Measurements from ENCODE around the gene ACCS. TPM values are rescaled to one million over a fixed set of nuclear protein-coding genes. Genes with fewer than 3 reads are reported as not detected.

The ACCS gene
- total RNA-seq, 1 donor from 2014 or later: 38.8 TPM

DNA sequence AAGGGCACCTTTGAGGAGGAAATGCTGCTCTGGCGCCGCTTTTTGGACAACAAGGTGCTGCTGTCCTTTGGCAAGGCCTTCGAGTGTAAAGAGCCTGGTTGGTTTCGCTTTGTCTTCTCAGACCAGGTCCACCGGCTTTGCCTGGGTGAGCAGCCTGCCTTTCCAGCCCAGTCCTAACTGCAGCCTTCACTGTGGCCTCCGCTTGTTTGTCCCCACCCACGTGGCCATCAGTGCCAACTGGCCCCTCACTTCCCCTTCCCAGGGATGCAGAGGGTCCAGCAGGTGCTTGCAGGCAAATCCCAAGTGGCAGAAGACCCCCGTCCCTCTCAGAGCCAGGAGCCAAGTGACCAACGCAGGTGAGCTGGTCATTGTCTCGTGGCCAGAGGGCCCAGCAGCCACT is 17.4 kb downstream of the ACCS start:
- Mint-ChIP-seq H3K36me3 (ENCODE audit: low read depth, unreplicated experiment) (peaks cover 62% of the 10 kb centered on the region), H3K4me3 (ENCODE audit: unreplicated experiment) (no peak overlapping the region), H3K4me1 (ENCODE audit: unreplicated experiment) (no peaks in the 10 kb centered on the region), H3K27ac (ENCODE audit: unreplicated experiment) (no peak overlapping the region), H3K9me3 (ENCODE audit: unreplicated experiment) (peaks cover 5% of the 10 kb centered on the region), H3K27me3 (ENCODE audit: unreplicated experiment) (peaks cover 2% of the 10 kb centered on the region)
- no peak for DNase-seq (ENCODE audit: low spot score)
- TF ChIP-seq, protein P1, sequence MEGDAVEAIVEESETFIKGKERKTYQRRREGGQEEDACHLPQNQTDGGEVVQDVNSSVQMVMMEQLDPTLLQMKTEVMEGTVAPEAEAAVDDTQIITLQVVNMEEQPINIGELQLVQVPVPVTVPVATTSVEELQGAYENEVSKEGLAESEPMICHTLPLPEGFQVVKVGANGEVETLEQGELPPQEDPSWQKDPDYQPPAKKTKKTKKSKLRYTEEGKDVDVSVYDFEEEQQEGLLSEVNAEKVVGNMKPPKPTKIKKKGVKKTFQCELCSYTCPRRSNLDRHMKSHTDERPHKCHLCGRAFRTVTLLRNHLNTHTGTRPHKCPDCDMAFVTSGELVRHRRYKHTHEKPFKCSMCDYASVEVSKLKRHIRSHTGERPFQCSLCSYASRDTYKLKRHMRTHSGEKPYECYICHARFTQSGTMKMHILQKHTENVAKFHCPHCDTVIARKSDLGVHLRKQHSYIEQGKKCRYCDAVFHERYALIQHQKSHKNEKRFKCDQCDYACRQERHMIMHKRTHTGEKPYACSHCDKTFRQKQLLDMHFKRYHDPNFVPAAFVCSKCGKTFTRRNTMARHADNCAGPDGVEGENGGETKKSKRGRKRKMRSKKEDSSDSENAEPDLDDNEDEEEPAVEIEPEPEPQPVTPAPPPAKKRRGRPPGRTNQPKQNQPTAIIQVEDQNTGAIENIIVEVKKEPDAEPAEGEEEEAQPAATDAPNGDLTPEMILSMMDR (IDR thresholded peaks at IDR 0.05; ENCODE audit: unreplicated experiment): no peak

DNA sequence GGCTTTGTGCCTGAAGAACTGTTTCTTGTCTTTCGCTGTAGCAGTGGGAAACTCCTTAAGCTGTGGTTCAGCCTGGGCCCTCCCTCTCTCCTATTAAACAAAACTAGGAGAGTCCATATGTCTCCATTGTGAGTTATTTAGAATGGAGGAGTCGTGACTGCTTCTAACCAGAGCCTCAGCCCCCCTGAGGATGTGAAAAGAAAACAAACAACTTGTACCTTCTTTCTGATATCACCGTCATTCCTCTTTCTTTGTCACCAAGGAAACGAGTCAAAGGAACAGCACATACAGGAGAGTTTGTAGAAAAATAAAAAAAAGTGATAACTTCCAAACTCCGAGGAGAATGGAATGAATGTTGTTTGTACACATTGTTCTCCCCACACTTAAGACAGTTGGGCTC is 17.8 kb downstream of the ACCS start:
- H3K27me3 Mint-ChIP-seq (ENCODE audit: unreplicated experiment): peaks cover 3% of the 10 kb centered on the region
- H3K4me1 Mint-ChIP-seq (ENCODE audit: unreplicated experiment): no peaks in the 10 kb centered on the region
- peaks cover 5% of the 10 kb centered on the region for H3K9me3 Mint-ChIP-seq (ENCODE audit: unreplicated experiment)
- peak overlapping the region; percentile 47 for H3K4me3 Mint-ChIP-seq (ENCODE audit: unreplicated experiment)
- DNase-seq (ENCODE audit: low spot score): no peak
- TF ChIP-seq, protein P1 (IDR thresholded peaks at IDR 0.05; ENCODE audit: unreplicated experiment): no peak
- H3K36me3 Mint-ChIP-seq (ENCODE audit: low read depth, unreplicated experiment): peaks cover 64% of the 10 kb centered on the region
- H3K27ac Mint-ChIP-seq (ENCODE audit: unreplicated experiment): no peak overlapping the region

DNA sequence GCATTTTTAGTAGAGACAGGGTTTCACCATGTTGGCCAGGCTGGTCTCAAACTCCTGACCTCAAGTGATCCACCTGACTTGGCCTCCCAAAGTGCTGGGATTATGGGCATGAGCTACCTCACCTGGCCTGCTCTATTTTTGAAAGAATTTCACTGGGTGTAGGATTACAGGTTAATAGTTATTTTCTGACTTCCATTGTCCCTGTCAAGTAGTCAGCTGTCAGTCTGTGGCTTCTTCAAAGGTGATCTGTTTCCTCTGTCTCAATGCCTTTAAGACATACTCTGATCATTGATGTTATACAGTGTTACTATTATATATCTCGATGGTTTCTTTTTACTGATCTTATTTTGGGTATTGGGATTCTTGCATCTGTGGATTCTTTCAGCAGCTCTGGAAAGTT is 19.3 kb downstream of the ACCS start:
- H3K27ac Mint-ChIP-seq (ENCODE audit: unreplicated experiment): no peak overlapping the region
- TF ChIP-seq, protein P1 (IDR thresholded peaks at IDR 0.05; ENCODE audit: unreplicated experiment): no peak
- H3K4me3 Mint-ChIP-seq (ENCODE audit: unreplicated experiment): peak overlapping the region; percentile 2
- H3K27me3 Mint-ChIP-seq (ENCODE audit: unreplicated experiment): peaks cover 4% of the 10 kb centered on the region
- no peak for DNase-seq (ENCODE audit: low spot score)
- peaks cover 65% of the 10 kb centered on the region for H3K36me3 Mint-ChIP-seq (ENCODE audit: low read depth, unreplicated experiment)
- H3K4me1 Mint-ChIP-seq (ENCODE audit: unreplicated experiment): no peaks in the 10 kb centered on the region
- H3K9me3 Mint-ChIP-seq (ENCODE audit: unreplicated experiment): peaks cover 10% of the 10 kb centered on the region

- peaks cover 7% of the 10 kb centered on the region for H3K27me3 Mint-ChIP-seq (ENCODE audit: unreplicated experiment)
- H3K27ac Mint-ChIP-seq (ENCODE audit: unreplicated experiment): no peak overlapping the region
- peaks cover 18% of the 10 kb centered on the region for H3K4me1 Mint-ChIP-seq (ENCODE audit: unreplicated experiment)
- no peak overlapping the region for H3K4me3 Mint-ChIP-seq (ENCODE audit: unreplicated experiment)
- DNase-seq (ENCODE audit: low spot score): no peak
- peaks cover 10% of the 10 kb centered on the region for H3K9me3 Mint-ChIP-seq (ENCODE audit: unreplicated experiment)
- TF ChIP-seq, protein P1 (IDR thresholded peaks at IDR 0.05; ENCODE audit: unreplicated experiment): no peak
- peaks cover 49% of the 10 kb centered on the region for H3K36me3 Mint-ChIP-seq (ENCODE audit: low read depth, unreplicated experiment)
Measured at GRCh38 chr11:44088377-44088776, 22.3 kb downstream of the ACCS start.

DNA sequence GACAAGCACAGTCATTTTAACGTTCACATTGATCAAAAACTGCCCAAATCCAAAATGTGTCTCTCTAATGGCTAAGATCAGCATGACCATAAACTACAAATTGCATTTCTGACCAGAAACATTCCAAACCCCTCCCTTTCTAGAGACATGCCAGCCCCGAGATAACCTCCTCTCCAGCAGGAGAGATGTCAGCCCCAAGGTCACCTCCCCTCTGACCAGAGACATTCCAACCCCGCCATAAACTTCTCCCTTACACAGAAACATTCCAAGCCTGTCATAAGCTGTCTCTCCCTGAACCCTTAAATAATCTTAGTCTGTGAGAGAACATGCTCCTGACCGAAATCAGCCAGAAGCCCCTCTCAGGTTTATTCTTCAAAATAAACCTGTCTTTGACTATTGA is 22.8 kb downstream of the ACCS start:
- H3K27ac Mint-ChIP-seq (ENCODE audit: unreplicated experiment): no peak overlapping the region
- TF ChIP-seq, protein P1 (IDR thresholded peaks at IDR 0.05; ENCODE audit: unreplicated experiment): no peak
- H3K9me3 Mint-ChIP-seq (ENCODE audit: unreplicated experiment): peaks cover 10% of the 10 kb centered on the region
- H3K36me3 Mint-ChIP-seq (ENCODE audit: low read depth, unreplicated experiment): peaks cover 50% of the 10 kb centered on the region
- no peak for DNase-seq (ENCODE audit: low spot score)
- no peak overlapping the region for H3K4me3 Mint-ChIP-seq (ENCODE audit: unreplicated experiment)
- H3K4me1 Mint-ChIP-seq (ENCODE audit: unreplicated experiment): peaks cover 22% of the 10 kb centered on the region
- H3K27me3 Mint-ChIP-seq (ENCODE audit: unreplicated experiment): peaks cover 8% of the 10 kb centered on the region
